G401 (cell line): ENCODE data around the gene OR13C2. TPM values are rescaled to one million over a fixed set of nuclear protein-coding genes. Genes with fewer than 3 reads are reported as not detected.
"Not testable (repeated sequence)": the region's sequence is repeated elsewhere in the genome, so short reads cannot be mapped to it uniquely, and the experiment has no call there.

Source experiments
- DNase-seq: peaks from one replicate; pipeline ENCODE4 v3.0.0-alpha.2; 2015; ENCODE audit warnings: low spot score
- in situ Hi-C: cut with HindIII; loops from 2 replicates; pipeline ENCODE4 v1.10.0; 2016; ENCODE audit warnings: low sequenced_read_pairs, mixed read lengths
- total RNA-seq: library from RNA; depleted of rRNA; stranded (reverse); fragments of >200 nt; shearing (Covaris generic); gene quantifications from 2 replicates; pipeline ENCODE4 v1.2.3, GENCODE V29; 2014; rRNA removed

OR13C2 gene, protein sequence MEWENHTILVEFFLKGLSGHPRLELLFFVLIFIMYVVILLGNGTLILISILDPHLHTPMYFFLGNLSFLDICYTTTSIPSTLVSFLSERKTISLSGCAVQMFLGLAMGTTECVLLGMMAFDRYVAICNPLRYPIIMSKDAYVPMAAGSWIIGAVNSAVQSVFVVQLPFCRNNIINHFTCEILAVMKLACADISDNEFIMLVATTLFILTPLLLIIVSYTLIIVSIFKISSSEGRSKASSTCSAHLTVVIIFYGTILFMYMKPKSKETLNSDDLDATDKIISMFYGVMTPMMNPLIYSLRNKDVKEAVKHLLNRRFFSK
- total RNA-seq = not detected in 2 replicates

GRCh38 chr9:104605527-104605926, at the start of gene OR13C2:
OR13C2 (minus strand) TSS chr9:104605627; CDS start chr9:104605627, 0 bp downstream.
- DNase-seq, in situ Hi-C loops: not testable (repeated sequence)

DNA sequence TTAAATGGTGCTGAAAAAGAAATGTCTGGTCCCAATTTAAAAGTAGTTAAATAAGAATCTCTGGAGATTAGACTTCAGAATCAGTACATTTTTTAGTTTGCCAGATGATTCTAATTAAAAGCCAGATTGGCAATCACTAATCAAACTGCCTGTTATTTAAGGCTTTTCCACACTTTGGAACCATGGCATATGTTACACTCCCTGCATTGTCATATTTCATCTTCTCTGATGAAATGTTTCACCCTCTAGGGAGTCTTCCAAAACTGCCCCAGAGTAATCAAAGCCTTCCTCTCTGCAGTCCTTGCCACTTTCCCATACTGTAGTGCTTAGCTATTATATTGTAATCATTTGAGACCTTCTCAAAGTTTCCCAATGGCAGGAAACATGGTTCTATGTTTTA, 30.0 kb upstream of the OR13C2 start:
- in situ Hi-C loops = no loop called here
- no peak for DNase-seq

GRCh38 chr9:104633976-104634520, 28.6 kb upstream of the OR13C2 start:
- in situ Hi-C loops = no loop called here
- no peak for DNase-seq

GRCh38 chr9:104625964-104626363, 20.5 kb upstream of the OR13C2 start:
- DNase-seq, in situ Hi-C loops: not testable (repeated sequence)

DNA sequence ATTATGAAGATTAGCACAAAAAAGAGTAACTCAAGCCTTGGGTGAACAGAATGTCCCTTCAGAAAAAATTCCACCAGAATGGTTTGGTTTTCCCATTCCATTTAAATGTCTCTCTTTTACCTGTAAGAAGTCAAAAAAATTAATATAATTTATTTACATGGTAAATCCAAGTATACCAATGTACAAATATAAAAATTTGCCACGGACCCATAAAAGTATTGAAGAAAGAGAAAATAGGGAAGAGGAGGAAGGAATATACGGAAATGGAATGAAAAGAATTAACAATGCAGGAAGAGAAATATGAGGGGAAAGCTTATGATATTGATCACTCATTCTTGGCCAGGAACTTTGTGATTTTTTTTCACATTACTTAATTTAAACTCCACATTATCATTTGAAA, 12.7 kb upstream of the OR13C2 start, which contains the start of gene OR13C9:
TSS of gene OR13C9 (minus strand) at position 101 of the 400 bp plus-strand sequence. CDS start at position 101, 0 bp downstream.
- in situ Hi-C loops = no loop called here
- DNase-seq = no peak

GRCh38 chr9:104617418-104617817, 12.0 kb upstream of the OR13C2 start:
- DNase-seq = no peak
- in situ Hi-C loops = no loop called here

DNA sequence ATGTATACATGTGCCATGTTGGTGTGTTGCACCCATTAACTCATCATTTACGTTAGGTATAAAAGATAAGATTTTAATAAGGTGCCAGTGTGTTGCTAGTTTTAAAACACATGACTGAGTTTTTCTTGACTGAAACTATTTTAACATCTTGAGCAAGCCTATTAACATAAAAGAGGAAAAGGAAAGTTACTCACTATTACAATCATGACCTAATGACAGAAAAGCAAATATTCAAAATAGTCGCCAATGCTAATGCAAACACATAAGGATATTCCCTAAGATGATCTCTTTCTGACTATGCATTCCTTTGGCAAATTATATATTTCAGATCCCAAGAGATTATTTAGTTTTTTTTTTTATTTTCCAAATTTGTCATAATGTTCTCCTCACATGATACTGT, 5.8 kb upstream of the OR13C2 start:
- in situ Hi-C loops = no loop called here
- no peak for DNase-seq

DNA sequence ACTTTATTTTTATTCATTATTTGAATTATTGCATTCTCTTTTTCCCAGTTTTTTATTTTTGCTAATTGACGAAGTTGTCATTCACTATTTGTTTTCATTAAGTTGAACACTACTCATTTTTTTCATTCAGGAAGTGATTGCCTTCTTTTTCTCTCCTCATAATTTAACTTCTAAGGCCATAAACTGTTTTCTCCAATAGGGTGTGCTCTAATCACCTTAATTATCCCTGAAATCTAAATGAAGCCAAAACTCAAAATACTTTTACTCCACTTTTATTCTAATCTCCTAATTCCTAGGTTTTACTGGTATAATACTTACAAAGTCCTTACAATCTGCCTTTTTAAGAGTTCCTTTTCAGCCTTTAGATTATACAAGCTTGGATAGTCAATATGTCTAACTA, 2.9 kb upstream of the OR13C2 start:
- DNase-seq = no peak

DNA sequence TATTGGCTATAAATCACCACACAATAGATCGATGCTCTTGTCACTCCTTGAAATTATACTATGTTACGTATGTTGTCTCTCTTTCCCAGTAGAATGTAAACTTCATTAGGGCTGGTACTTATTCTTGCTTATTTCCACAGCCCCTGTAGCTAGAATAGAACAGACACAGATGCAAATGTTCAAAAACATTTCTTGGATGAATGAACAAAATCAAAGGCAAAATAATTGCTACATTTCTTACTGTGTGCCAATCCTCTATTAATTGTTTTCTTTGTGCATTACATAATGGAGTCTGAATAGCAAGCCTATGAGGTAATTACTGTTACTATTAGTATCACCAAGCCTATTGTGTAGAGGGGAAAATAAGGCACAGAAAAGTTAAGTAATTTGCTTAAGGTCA, 725 bp upstream of the OR13C2 start:
- DNase-seq = no peak
- in situ Hi-C loops = no loop called here

More for the DNA sequence above, 2.9 kb upstream of the OR13C2 start:
- in situ Hi-C loops = no loop called here

- DNase-seq = no peak
- in situ Hi-C loops = no loop called here
Measured at GRCh38 chr9:104604801-104605200, 626 bp downstream of the OR13C2 start.

DNA sequence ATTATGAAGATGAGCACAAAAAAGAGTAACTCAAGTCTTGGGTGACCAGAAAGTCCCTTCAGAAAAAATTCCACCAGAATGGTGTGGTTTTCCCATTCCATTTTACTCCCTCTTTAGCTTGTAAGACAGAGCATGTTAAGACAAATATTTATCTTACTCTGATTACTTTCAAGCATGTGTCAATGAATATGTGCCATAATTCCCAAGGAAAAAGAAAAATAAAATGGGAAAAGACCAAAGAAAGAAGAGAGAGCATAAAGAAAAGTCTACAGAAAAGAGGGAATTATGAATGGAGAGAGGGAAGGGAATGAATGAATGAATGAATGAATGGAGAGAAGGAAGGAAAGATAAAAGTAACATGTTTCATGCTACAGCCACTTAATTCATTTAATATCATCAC, 6.1 kb downstream of the OR13C2 start, which contains the start of gene OR13C5:
TSS of gene OR13C5 (minus strand) at position 101 of the 400 bp plus-strand sequence. CDS start at position 101, 0 bp downstream.
- DNase-seq, in situ Hi-C loops: not testable (repeated sequence)

GRCh38 chr9:104598749-104599148, 6.7 kb downstream of the OR13C2 start:
- in situ Hi-C loops, DNase-seq: not testable (repeated sequence)

GRCh38 chr9:104589626-104590025, 15.8 kb downstream of the OR13C2 start:
- no peak for DNase-seq
- in situ Hi-C loops = no loop called here

- in situ Hi-C loops = no loop called here
Measured at GRCh38 chr9:104586496-104587180, 18.8 kb downstream of the OR13C2 start.

DNA sequence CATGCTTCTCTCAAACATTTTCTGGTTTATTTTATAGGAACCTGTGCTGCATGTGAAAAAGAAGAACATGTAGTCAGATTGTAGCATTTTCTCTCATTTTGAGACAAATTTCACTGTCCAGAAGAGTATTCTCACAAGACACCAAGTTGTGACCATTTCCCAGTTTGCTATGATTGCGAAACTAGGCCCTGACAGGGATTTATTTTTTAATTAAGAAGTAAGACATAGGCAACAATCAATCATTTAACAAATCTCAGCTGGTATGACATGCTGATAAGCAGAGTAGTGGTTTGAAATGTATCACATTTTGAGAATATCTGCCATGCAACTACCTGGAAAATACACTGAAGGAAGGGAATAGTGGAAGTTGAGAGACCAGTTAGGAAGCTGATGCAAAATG, 24.9 kb downstream of the OR13C2 start:
- DNase-seq = no peak
- in situ Hi-C loops = no loop called here

More at GRCh38 chr9:104586496-104587180, 18.8 kb downstream of the OR13C2 start:
- DNase-seq = no peak

GRCh38 chr9:104577263-104577662, 28.2 kb downstream of the OR13C2 start:
- in situ Hi-C loops = no loop called here

DNA sequence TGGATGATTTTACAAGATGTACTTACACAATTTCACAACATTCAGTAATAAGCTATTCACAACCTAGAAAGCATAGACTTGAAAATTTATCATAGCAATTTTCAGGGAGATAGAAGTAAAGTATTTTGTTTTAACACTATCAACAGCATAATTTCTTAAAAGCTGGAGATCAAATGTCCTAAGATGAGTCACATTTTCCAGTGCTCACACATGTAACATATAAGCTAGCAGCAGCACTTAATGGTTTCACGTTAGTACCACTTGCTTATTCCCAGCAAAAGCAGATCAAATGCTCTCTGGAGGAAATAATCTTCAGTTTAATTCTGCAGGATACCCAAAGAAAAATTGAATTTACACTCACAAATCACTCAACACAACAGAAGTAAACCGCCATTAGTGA, 30.0 kb downstream of the OR13C2 start:
- in situ Hi-C loops = no loop called here
- no peak for DNase-seq

More at GRCh38 chr9:104577263-104577662, 28.2 kb downstream of the OR13C2 start:
- DNase-seq = no peak

GRCh38 chr9:104572612-104573011, 32.8 kb downstream of the OR13C2 start:
- in situ Hi-C loops = no loop called here
- DNase-seq = no peak

GRCh38 chr9:104568868-104569267, 36.6 kb downstream of the OR13C2 start, which contains the start of gene OR13C8:
OR13C8 (plus strand) TSS chr9:104569168; CDS start chr9:104569168, 0 bp downstream.
- in situ Hi-C loops = no loop called here
- DNase-seq = no peak

GRCh38 chr9:104564358-104564757, 41.1 kb downstream of the OR13C2 start:
- DNase-seq = no peak
- in situ Hi-C loops = no loop called here
